K562 (cell line): ENCODE data around the gene NFATC3. TPM values are rescaled to one million over a fixed set of nuclear protein-coding genes. Genes with fewer than 3 reads are reported as not detected.

Experiments used
- ATAC-seq: fragments of 200-7000 bp; cut with Tn5 transposase; 3 replicates; pipeline ENCODE4 v1.9.1; 2020; ENCODE audit warnings: moderate library complexity
- BruUV-seq: library from RNA; stranded (reverse); fragments of 400-500 nt; replicated peaks from 2 replicates; lab custom pipeline; 2021; lab: Mats Ljungman, UMichigan
- CTCF ChIA-PET: fragments of 300-600 bp; formaldehyde crosslinking; extraction: SDS; loops from one replicate; lab custom pipeline; 2021; ENCODE audit warnings: low intra/inter-chr PET ratio; lab: Yijun Ruan, JAX
- POLR2A ChIA-PET: fragments of 300-600, 350-650 bp; sonication (Branson Sonifier 250); formaldehyde crosslinking; extraction: SDS; loops from one replicate; lab custom pipeline; 2021; ENCODE audit warnings: antibody characterized with exemption, inconsistent platforms; lab: Yijun Ruan, JAX
- DNase-seq, 4 experiments: peaks; one replicate each; pipeline versions ENCODE4 v3.0.0 to v3.0.0-alpha.2; 2011 to 2018; ENCODE audit warnings: low spot score in 3 of 4, mixed read lengths in 3 of 4; ENCODE audit errors: extremely low read depth in 1 of 4
- FAIRE-seq: peaks from 2 replicates; lab custom pipeline; 2011; peaks lifted over from hg19 to GRCh38; lab: Jason Lieb, UNC
- H2AFZ ChIP-seq: 2 replicates; pipeline ENCODE4 v1.6.0; 2011; ENCODE audit warnings: low read depth, low read length, control low read depth, inconsistent platforms
- H3K27ac ChIP-seq: fragments of 200-600 bp; 3 replicates; pipeline ENCODE4 v1.8.0; 2011; ENCODE audit warnings: low read depth, mild to moderate bottlenecking, control low read depth, inconsistent platforms, low read length, moderate library complexity, mixed read lengths; ENCODE audit errors: extremely low read depth
- H3K27me3 ChIP-seq, 2 experiments: fragments of 300-600 bp in 1 of 2; 2 replicates in 1 of 2; 3 replicates in 1 of 2; pipeline versions ENCODE4 v1.6.0 to v1.8.0; 2011; ENCODE audit warnings: inconsistent platforms in 2 of 2, low read length in 2 of 2, mild to moderate bottlenecking in 1 of 2, mixed read lengths in 1 of 2, moderate library complexity in 1 of 2; ENCODE audit not compliant: control insufficient read depth in 2 of 2, insufficient read depth in 2 of 2
- H3K36me3 ChIP-seq: fragments of 300-600 bp; 3 replicates; pipeline ENCODE4 v1.8.0; 2011; ENCODE audit warnings: mild to moderate bottlenecking, low read length, inconsistent platforms; ENCODE audit not compliant: control insufficient read depth, insufficient read depth
- H3K4me1 ChIP-seq, 2 experiments: fragments of 200-600 bp in 1 of 2; replicated peaks in 1 of 2; 2 replicates in 1 of 2; 3 replicates in 1 of 2; pipeline versions ENCODE4 v1.5.1 to v1.8.0; 2011; ENCODE audit warnings: inconsistent platforms in 2 of 2, low read length in 2 of 2, mild to moderate bottlenecking in 1 of 2, mixed read lengths in 1 of 2, moderate library complexity in 1 of 2; ENCODE audit not compliant: control insufficient read depth in 2 of 2, insufficient read depth in 2 of 2
- H3K4me2 ChIP-seq: 2 replicates; pipeline ENCODE4 v1.6.1; 2011; ENCODE audit warnings: low read length, control low read depth, inconsistent platforms, mixed read lengths; ENCODE audit not compliant: insufficient read depth
- H3K4me3 ChIP-seq: fragments of 200-600 bp; sonication (generic), shearing (Covaris generic); 2 replicates; pipeline ENCODE4 v1.5.1; 2016; ENCODE audit warnings: control low read depth, inconsistent platforms
- H3K79me2 ChIP-seq: fragments of 200-600 bp; 3 replicates; pipeline ENCODE4 v1.8.0; 2011; ENCODE audit warnings: low read length, inconsistent platforms; ENCODE audit not compliant: control insufficient read depth, insufficient read depth
- H3K9ac ChIP-seq, 2 experiments: 2 replicates each; pipeline versions ENCODE4 v1.6.0 to v1.6.1; 2011; ENCODE audit warnings: low read depth in 2 of 2, low read length in 2 of 2, control low read depth in 1 of 2, inconsistent platforms in 1 of 2, mild to moderate bottlenecking in 1 of 2, mixed read lengths in 1 of 2; ENCODE audit not compliant: insufficient read depth in 1 of 2
- H3K9me1 ChIP-seq: one replicate; pipeline ENCODE4 v1.6.0; 2011; ENCODE audit warnings: inconsistent platforms, mild to moderate bottlenecking, low read length, moderate library complexity; ENCODE audit not compliant: control insufficient read depth, insufficient read depth
- H3K9me3 ChIP-seq: replicated peaks from 2 replicates; pipeline ENCODE4 v1.5.1; 2011; ENCODE audit warnings: low read depth, low read length, inconsistent platforms; ENCODE audit not compliant: control insufficient read depth, insufficient read depth
- H4K20me1 ChIP-seq: replicated peaks from 2 replicates; pipeline ENCODE4 v1.6.1; 2011; ENCODE audit warnings: low read length, inconsistent platforms, mixed read lengths; ENCODE audit not compliant: control insufficient read depth, insufficient read depth
- CBX3 ChIP-seq, 2 experiments: IDR thresholded peaks; 1 replicate in 1 of 2; 2 replicates in 1 of 2; pipeline ENCODE4 v1.6.1; 2012; ENCODE audit warnings: inconsistent platforms in 2 of 2, low read length in 2 of 2, borderline replicate concordance in 1 of 2, control low read depth in 1 of 2
- CREM ChIP-seq: IDR thresholded peaks from 2 replicates; pipeline ENCODE4 v1.6.1; 2014; ENCODE audit warnings: antibody characterized with exemption, low read depth
- DEAF1 ChIP-seq: fragments of 450-650 bp; formaldehyde crosslinking; IDR thresholded peaks from 2 replicates; pipeline ENCODE4 v1.4.0; 2020; ENCODE audit warnings: mild to moderate bottlenecking, moderate library complexity
- EGR1 ChIP-seq: fragments of 450-650 bp; conservative IDR thresholded peaks from 2 replicates; pipeline ENCODE4 v1.6.1; 2017; ENCODE audit warnings: mild to moderate bottlenecking
- HDAC1 ChIP-seq, 2 experiments: fragments of 450-650 bp; IDR thresholded peaks; 2 replicates each; pipeline ENCODE4 v1.6.1; 2016 to 2017; ENCODE audit warnings: inconsistent platforms in 1 of 2, mild to moderate bottlenecking in 1 of 2, moderate library complexity in 1 of 2
- RCOR1 ChIP-seq, 2 experiments: IDR thresholded peaks; 2 replicates each; pipeline ENCODE4 v1.6.1; 2012; ENCODE audit warnings: low read depth in 2 of 2, low read length in 2 of 2, borderline replicate concordance in 1 of 2, improper control_type of control experiment in 1 of 2
- SMC3 ChIP-seq: conservative IDR thresholded peaks from 2 replicates; pipeline ENCODE4 v1.6.1; 2011; ENCODE audit warnings: low read depth, low read length, improper control_type of control experiment; ENCODE audit not compliant: insufficient read depth
- STAG1 ChIP-seq: sonication (generic); formaldehyde crosslinking; IDR thresholded peaks from 2 replicates; pipeline ENCODE4 v1.5.0; 2020; ENCODE audit warnings: missing genetic modification reagents, borderline replicate concordance
- ZFP36 ChIP-seq: fragments of 150-350 bp; IDR thresholded peaks from 2 replicates; pipeline ENCODE4 v1.6.1; 2018; ENCODE audit warnings: low read length, low read depth; ENCODE audit not compliant: partially characterized antibody
- ZNF165 ChIP-seq: fragments of 250-450 bp; sonication (Bioruptor Pico); IDR thresholded peaks from 2 replicates; pipeline ENCODE4 v1.4.0; 2020; ENCODE audit warnings: borderline replicate concordance
- ZNF740 ChIP-seq, 3 experiments: fragments of 200-800 bp in 1 of 3; sonication (Bioruptor generic) in 1 of 3; sonication (generic) in 1 of 3; formaldehyde crosslinking in 1 of 3; IDR thresholded peaks; 2 replicates each; pipeline versions ENCODE4 v1.6.1 to v1.8.0; 2016 to 2022; ENCODE audit warnings: mild to moderate bottlenecking in 2 of 3, missing compliant biosample characterization in 2 of 3, missing genetic modification characterization in 2 of 3, missing genetic modification reagents in 1 of 3
- WGBS: fragments of 100-300 bp; shearing (Covaris generic); methylation state at CpG from one replicate; pipeline ENCODE4 v1.1.6; 2016; ENCODE audit warnings: low coverage, mixed read lengths; ENCODE audit not compliant: insufficient coverage; ENCODE audit errors: missing lambda C conversion rate; 5-methylcytosine and 5-hydroxymethylcytosine counted together
- in situ Hi-C: fragments of 300-500 bp; cut with MboI; formaldehyde crosslinking; loops from 4 replicates; pipeline ENCODE4 v1.15.0; 2018; ENCODE audit warnings: inconsistent platforms, mixed read lengths
- intact Hi-C: fragments of 100-400 bp; cut with micrococcal nuclease; formaldehyde crosslinking; loops from 2 replicates; pipeline ENCODE4 v1.14.2; 2022
- polyA plus RNA-seq, 8 experiments: library from polyadenylated mRNA; depleted of rRNA in 4 of 8; stranded (reverse) in 5 of 8; unstranded in 3 of 8; fragments of >200 nt; fragmentation: Nextera tagmentation in 2 of 8; fragmentation: Illumina TruSeq in 1 of 8; extraction: Ambion mirVana in 2 of 8; extraction: Trizol in 1 of 8; gene quantifications; 2 replicates each; pipeline versions ENCODE4 v1.2.1 to v1.2.3, GENCODE V29; 2011 to 2014; ENCODE audit warnings: inconsistent platforms in 1 of 8, missing spikeins in 1 of 8
- total RNA-seq, 7 experiments: library from RNA; depleted of rRNA in 6 of 7; stranded (reverse); fragments of >200 nt in 6 of 7; fragmentation: Illumina TruSeq in 2 of 7; extraction: Trizol in 2 of 7; gene quantifications; 2 replicates each; pipeline versions ENCODE4 v1.2.1 to v1.2.3, GENCODE V29; 2011 to 2021; ENCODE audit warnings: low replicate concordance in 1 of 7
- TF ChIP-seq, protein P1 (sequence below): IDR thresholded peaks from 3 replicates; pipeline ENCODE4 v1.6.1; 2011; ENCODE audit warnings: borderline replicate concordance, mild to moderate bottlenecking; ENCODE audit not compliant: insufficient read length, insufficient read depth

The NFATC3 gene
- total and polyA plus RNA-seq, 9 of the 15 experiments (the other 6 are each of a cell fraction or from before 2014, with no cell fraction given): 15.7 to 98.4 (median 59.4) TPM

DNA sequence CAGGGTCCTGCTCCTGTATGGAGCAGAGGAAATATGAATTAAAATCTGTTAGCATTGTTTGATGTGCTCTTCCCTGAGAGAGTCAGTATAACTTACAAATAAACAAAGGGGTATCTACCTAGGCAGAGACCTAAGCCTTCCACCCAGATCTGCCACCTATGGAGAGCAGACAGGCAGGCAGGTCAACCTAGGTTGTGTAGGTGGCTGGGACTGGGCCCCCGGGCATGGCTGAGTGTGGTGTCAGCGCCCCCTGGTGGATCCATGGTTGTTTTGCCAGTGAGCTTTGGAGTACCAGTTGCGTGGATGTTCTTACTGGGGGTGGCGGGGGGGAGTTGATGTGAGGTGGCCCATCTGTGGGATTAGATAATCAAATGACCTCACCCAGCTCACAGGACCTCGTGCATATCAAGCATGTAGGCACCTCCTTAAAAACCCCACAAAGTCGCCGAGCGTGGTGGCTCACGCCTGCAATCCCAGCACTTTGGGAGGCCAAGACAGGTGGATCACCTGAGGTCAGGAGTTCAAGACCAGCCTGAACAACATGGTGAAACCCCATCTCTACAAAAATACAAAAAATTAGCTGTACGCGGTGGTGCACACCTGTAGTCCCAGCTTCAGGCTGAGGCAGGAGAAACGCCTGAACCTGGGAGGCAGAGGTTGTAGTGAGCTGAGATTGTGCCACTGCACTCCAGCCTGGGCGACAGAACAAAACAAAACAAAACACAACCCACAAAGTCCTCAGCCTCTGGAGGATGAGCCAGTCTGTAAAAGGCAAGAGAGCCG lies 44.5 kb upstream of the NFATC3 start:
- peaks cover 33% of the 10 kb centered on the region; the same call in 2 of the 3 replicates for H3K36me3 ChIP-seq
- no peak overlapping the region for H2AFZ ChIP-seq
- in situ Hi-C loops: loop anchor here (10.0 kb wide), 2 partner anchors 226 to 366 kb away; no protein-coding TSS in a partner anchor
- H3K27me3 ChIP-seq: no peaks in the 10 kb centered on the region
- ChIA-PET POLR2A (interaction anchor here (0.6 to 1.6 kb wide), 4 partner anchors 9 to 17 kb away, joined by 3 to 5 read pairs (median 4); partner anchors contain the start of genes DDX28 and DUS2), CTCF (interaction anchor here (0.5 to 2.1 kb wide), 9 partner anchors 47 to 472 kb away, joined by 3 to 16 read pairs (median 4); no protein-coding TSS in a partner anchor)
- peaks cover 0 to 2% of the 10 kb centered on the region in 2 experiments; a peak in 2 of 5 replicates for H3K4me1 ChIP-seq
- no peak overlapping the region for H3K4me2 ChIP-seq
- no peaks in the 10 kb centered on the region for H3K9me1 ChIP-seq
- WGBS: 51% methylated on average over 9 of the region's 14 CpGs
- H3K4me3 ChIP-seq: no peak overlapping the region
- H4K20me1 ChIP-seq: no peaks in the 10 kb centered on the region
- BruUV-seq: no TSS peak
- DNase-seq (peak; percentile 85 to 91 (median 88)), ATAC-seq (peak; percentile 100), FAIRE-seq (peak; percentile 95)
- no peaks in the 10 kb centered on the region for H3K9me3 ChIP-seq
- H3K79me2 ChIP-seq: no peaks in the 10 kb centered on the region
- no peak overlapping the region for H3K27ac ChIP-seq
- intact Hi-C loops: loop anchor here (1.0 to 10.0 kb wide), 6 partner anchors 24 to 368 kb away; partner anchors contain the start of genes NRN1L and PSMB10
- no peak overlapping the region for H3K9ac ChIP-seq
- peak; percentile 71 for TF ChIP-seq EGR1
- TF ChIP-seq ZNF740 (CRISPR knock-in tag; IDR thresholded peaks at IDR 0.05): no peak
- TF ChIP-seq ZNF740 (tag; IDR thresholded peaks at IDR 0.05): 0 out of 4 replicates have a peak, but pooled peaks of 1 of the 2 experiments have one; percentile 22
- no peak for TF ChIP-seq ZNF165
- TF ChIP-seq, protein P1, sequence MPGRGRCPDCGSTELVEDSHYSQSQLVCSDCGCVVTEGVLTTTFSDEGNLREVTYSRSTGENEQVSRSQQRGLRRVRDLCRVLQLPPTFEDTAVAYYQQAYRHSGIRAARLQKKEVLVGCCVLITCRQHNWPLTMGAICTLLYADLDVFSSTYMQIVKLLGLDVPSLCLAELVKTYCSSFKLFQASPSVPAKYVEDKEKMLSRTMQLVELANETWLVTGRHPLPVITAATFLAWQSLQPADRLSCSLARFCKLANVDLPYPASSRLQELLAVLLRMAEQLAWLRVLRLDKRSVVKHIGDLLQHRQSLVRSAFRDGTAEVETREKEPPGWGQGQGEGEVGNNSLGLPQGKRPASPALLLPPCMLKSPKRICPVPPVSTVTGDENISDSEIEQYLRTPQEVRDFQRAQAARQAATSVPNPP: no peak
- TF ChIP-seq HDAC1 (IDR thresholded peaks at IDR 0.05): no peak
- TF ChIP-seq CREM: peak; percentile 28; the same call in 1 of the 2 replicates
- TF ChIP-seq ZFP36: no peak
- peak; percentile 86 for TF ChIP-seq DEAF1 (CRISPR knock-in tag)
- peak; percentile 70; the same call in 1 of the 2 replicates for TF ChIP-seq STAG1 (CRISPR knock-in tag)
- TF ChIP-seq RCOR1 (IDR thresholded peaks at IDR 0.05; ENCODE audit: borderline replicate concordance in 1 of 2, low read depth in 2 of 2, low read length in 2 of 2): peak in 1 of 2 experiments; percentile 44; a peak in 1 of 4 replicates
- 0 out of 3 replicates have a peak, but pooled peaks of 1 of the 2 experiments have one; percentile 12 for TF ChIP-seq CBX3 (IDR thresholded peaks at IDR 0.05; ENCODE audit: borderline replicate concordance in 1 of 2, low read length in 2 of 2)
- TF ChIP-seq SMC3: peak; percentile 92
